ENCODE measurements around the gene RHOH. TPM values are rescaled to one million over a fixed set of nuclear protein-coding genes. Genes with fewer than 3 reads are reported as not detected.
"Not testable (repeated sequence)": the region's sequence is repeated elsewhere in the genome, so short reads cannot be mapped to it uniquely, and the experiment has no call there.

Gene RHOH
- total and polyA plus RNA-seq, 10 of the 15 experiments (the other 5 are each of a cell fraction or from before 2014, with no cell fraction given): 46.5 to 120 (median 57.9) TPM

GRCh38 chr4:40281913-40282312, 85.1 kb downstream of the RHOH start (continued):
- TF ChIP-seq SKIL (IDR thresholded peaks at IDR 0.05; ENCODE audit: low read depth, poor library complexity, severe bottlenecking) (no peak), ZNF217 (IDR thresholded peaks at IDR 0.05) (no peak), MLLT1 (IDR thresholded peaks at IDR 0.05) (no peak), RFX5 (IDR thresholded peaks at IDR 0.05; ENCODE audit: low read depth, low read length) (no peak), REST (IDR thresholded peaks at IDR 0.05; ENCODE audit: low read depth, low read length) (no peak), NR2C2 (IDR thresholded peaks at IDR 0.05; ENCODE audit: borderline replicate concordance, control insufficient read depth, insufficient read length, low read depth) (no peak)

- ChIA-PET POLR2A (interaction anchor here (0.5 to 0.7 kb wide), 3 partner anchors 36 to 272 kb away, joined by 3 to 7 read pairs (median 4); no protein-coding TSS in a partner anchor), SMC1A (ENCODE audit: uncharacterized antibody, unreplicated experiment) (interaction anchor here (0.6 to 1.8 kb wide), 3 partner anchors 22 to 89 kb away, joined by 3 to 8 read pairs (median 4); no protein-coding TSS in a partner anchor), CTCF (interaction anchor here (1.8 to 1.9 kb wide), 2 partner anchors 26 to 27 kb away, joined by 5 to 6 read pairs; no protein-coding TSS in a partner anchor)
- H4K20me1 ChIP-seq (ENCODE audit: control insufficient read depth, insufficient read depth); H2AFZ ChIP-seq (ENCODE audit: control insufficient read depth, low read depth, low read length); H3K4me2 ChIP-seq (ENCODE audit: control insufficient read depth, insufficient read depth); H3K79me2 ChIP-seq (ENCODE audit: control insufficient read depth, insufficient read depth, low read length); H3K27me3 ChIP-seq (replicated peaks in 1 of 2; ENCODE audit: control insufficient read depth in 2 of 2, insufficient read depth in 2 of 2, low read length in 1 of 2); BruUV-seq (replicated peaks); FAIRE-seq; H3K27ac ChIP-seq (ENCODE audit: control insufficient read depth, insufficient read depth); H3K9ac ChIP-seq (ENCODE audit: control insufficient read depth, insufficient read depth, low read length); in situ Hi-C loops (cut with MboI); intact Hi-C loops (cut with micrococcal nuclease; ENCODE audit: unreplicated experiment); RAD21 ChIA-PET (ENCODE audit: unreplicated experiment); H3K4me3 ChIP-seq; H3K36me3 ChIP-seq (ENCODE audit: control insufficient read depth in 2 of 2, insufficient read depth in 2 of 2, low read length in 1 of 2); H3K4me1 ChIP-seq (ENCODE audit: control insufficient read depth, insufficient read depth, low read length); H3K9me3 ChIP-seq (replicated peaks; ENCODE audit: control insufficient read depth, insufficient read depth, low read length); DNase-seq (ENCODE audit: low read depth, low spot score); ATAC-seq: not testable (repeated sequence)
- WGBS (ENCODE audit: insufficient coverage, insufficient replicate concordance, low lambda C conversion rate, missing lambda C conversion rate): 79% methylated on average over 7 of the region's 7 CpGs
Measured at GRCh38 chr4:40282857-40283256, 86.0 kb downstream of the RHOH start.

Measured in GM12878 (cell line).